ENCODE data around the gene DUSP14.
"Not testable (repeated sequence)": the region's sequence is repeated elsewhere in the genome, so short reads cannot be mapped to it uniquely, and the experiment has no call there.

DUSP14 gene

DNA sequence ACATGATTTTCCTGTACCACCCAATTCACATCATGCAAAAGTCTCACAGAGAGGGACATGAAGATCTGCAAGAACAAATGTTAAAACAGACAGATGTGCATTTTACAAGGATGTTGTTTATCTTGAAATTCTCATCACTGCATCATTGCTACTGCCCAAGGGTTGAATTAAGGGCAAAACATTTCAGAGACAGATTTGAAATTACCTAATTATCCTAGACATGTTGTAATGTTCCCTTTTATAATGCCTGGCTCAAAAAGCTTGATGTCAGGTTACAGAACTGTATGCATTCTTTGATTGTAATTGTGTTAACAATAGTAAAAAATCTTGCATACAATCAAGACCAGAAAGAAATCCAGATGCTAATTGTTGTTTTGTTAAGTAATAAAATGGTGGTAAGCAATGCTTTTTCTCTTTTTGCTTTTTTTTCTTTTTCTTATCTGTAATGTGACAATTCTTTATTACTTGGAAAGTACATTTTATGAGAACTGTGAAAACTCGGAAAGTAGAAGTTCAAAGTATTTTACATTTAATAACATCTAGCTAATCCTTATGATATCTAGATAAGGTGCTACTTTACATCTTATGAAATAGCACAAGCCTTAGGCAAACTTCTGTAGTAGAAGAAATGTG, 3.6 kb upstream of the DUSP14 start:
- no peak for DNase-seq

DNA sequence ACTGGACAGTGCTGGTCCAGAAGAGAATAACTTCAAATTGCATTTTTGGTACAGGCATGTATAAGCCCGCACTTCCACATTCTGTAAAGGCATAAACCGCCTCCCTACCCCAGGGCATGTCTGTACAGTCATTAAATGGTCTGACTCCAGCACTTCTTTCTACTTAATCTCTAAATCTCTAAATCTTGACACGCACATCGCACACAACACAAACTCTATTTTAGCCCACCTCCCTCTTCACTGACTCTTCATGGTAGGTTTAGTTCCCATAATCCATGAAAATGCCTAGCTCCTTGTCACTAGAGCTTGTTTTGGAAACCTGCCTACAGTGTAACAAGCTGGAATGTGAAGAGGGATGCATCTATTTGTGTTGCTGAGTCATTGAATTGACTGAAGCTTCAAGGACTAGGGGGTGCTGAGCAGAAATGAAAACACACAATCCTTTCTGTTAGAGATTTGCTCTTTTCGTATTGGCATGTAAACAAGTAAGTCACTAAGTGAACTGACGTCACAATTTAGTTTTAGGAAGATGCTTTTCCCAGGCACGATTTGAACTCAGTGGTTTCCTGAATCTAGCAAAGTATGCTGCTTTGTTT, 1.6 kb upstream of the DUSP14 start:
- peak; percentile 99 for DNase-seq

DNA sequence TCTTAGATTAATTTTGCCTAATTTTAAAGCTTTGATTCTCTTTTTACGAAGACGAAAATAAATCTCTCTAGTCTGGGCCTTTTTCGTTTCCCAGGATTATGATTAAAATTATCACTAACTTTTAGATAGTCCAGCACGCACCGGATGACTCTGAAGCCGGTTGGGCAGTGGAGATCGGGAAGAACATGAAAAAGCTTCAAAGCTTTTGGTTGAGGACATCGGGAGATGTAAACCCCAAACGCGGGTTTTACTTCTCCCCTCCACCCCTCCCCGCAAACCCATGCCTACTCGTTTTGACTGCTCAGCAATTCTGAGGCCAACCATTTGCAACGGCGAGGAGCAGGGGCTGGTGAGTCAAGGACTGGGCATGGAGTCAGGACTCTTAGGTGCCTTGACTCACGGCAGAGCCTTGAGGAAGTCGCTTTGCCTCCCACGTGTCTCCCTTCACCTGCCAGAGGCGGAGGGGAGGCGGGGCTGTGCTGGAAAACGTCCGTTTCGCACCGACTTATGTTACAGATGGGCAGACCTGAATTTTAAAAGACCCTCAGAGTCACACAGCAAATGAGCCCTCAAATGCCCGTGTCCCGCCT, 989 bp upstream of the DUSP14 start:
- peak; percentile 96 for DNase-seq

DNA sequence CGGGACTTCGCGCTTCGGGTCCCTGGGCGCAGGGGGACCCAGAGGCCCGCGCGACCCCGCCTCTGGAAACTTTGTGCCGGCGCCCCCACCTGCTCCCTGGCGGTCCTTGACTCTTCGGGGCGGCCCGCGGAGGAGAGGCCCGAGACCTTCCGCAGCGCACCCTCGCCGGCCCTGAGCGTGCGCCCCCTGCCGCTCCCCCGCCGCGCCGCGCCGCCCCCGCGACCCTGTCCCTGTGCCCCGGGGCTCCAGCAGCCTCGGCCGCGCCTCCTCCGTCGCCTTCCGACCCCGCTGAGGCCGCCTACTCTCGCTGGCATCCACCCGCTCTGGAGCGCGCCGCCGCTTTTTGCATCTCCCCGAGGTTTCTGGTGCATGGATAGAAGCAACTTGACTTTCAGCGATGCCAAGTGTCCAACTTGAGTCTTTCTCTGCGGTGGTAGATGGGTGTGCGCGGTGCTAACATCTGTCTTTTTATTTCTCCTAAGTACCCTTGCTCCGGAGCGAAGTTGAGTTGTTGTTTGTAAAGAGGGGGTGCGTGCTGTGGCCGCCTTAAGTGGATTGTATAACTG, 414 bp downstream of the DUSP14 start:
- DNase-seq = peak; percentile 66

DNA sequence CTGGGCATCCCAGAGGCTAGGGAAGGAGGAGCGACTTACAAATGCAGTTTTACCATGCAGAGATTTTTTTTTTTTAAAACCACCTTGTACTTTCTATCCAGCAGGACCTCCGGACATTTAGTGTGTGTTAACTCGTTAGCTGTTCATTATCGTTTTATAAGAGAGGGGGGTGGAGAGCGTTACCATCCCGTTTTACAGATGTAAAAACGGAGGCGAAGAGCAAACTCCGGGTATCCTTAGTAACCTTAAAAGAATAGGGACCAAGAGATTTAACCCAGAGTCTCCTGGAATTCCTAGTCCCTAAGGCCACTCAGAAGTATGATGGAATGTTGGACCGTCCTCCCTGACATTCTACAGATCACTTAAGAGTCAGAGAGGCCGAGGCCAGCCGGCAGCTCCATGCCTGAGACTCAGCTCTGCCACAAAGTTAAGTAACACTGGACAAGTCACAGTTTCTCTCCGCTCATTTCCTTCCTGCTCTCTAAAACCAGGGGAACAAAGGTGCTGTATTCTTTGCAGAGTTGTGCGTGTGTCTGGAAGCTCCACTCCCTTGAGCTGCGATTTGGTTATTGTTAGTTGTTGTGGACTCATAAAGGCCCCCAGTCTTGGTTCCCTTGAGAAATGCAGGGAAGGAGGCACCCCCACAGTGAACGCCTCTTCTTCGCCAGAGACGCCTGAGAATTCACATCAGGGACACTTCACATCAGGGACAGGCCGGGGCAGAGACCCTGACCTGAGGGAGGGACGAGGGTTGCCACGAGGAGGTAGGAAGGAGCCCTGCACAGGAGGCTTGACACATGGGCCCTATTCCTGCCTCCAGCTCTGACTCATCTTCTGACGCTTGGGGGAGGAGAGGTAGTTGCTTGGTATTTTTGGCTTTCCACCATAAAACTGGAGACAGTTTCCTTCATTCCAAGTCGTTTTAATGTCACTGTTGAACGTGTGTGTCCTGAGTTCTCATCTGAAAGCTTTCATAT, 1.2 kb downstream of the DUSP14 start:
- DNase-seq = peak; percentile 94

DNA sequence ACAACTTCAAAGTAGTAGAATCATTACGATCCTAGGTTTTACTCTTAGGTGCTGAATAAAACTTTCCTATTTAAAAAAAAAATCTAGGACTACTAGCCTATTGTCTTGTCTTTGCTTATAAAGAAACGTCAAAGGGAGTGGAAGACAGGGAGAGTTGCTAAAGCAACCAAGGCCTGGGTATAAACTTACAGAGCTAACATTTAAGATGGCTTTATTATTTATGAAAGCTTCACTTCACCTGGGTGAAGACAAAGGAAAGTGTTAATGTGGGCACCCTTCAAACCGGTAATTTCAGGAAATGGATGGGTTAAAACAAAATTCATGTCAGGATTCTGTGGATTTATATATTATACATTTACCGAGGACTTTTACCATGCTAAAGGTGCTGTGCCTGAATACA, 2.5 kb downstream of the DUSP14 start:
- no peak for DNase-seq

DNA sequence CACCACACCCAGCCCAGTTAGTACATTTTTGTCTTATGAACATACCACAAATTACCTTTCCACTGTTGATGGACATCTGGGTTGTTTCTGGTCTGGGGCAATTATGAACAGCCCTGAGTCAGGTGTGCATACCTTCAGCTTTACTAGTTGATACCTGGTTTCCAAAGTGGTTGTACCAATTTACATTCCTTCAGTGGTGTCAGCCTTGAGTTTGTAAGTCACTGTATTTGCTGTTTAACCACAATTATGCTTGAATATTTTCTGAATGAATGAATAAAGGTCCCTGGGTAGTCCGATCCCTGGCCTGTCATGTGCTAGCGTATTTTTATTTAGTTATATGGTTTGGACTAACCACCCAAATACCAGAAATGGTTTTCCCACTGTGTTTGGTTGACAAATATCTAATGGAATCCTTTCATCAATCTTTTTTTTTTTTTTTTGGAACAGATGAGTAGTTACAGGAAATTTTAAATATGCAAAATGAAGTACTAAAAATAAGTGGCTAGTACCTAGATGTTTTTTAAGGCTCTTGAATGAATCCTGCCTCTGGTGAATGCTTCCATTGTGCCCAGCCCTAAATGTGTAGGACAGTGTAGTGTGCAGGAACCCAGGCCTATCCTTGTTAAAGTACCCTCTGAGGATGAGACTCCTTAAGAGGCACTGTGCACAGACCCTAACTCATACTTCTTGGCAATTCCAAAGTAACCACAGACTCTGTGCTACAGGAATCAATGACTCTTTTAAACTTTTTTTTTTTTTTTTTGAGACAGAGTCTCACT, 3.7 kb downstream of the DUSP14 start:
- peak; percentile 98 for DNase-seq

DNA sequence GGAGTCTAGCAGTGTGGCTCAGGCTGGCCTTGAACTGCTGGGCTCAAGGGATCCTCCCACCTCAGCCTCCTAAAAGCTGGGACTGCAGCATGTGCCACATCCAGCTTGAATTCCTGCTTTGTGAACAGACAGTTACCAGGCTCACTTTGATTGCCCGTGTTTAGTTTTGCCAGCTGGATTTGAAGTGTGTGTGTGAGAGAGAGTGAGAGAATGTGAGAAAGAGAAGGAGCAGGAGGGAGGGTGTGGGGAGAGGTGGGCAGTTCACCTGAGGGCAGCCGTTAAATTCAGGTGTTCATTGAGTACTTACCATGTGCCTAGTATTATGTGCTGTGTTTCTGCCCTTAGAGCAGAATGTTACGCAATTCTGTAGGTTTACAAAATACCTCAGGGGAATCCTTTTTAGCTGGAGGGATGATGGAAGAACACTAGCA, 4.7 kb downstream of the DUSP14 start:
- DNase-seq = no peak

DNA sequence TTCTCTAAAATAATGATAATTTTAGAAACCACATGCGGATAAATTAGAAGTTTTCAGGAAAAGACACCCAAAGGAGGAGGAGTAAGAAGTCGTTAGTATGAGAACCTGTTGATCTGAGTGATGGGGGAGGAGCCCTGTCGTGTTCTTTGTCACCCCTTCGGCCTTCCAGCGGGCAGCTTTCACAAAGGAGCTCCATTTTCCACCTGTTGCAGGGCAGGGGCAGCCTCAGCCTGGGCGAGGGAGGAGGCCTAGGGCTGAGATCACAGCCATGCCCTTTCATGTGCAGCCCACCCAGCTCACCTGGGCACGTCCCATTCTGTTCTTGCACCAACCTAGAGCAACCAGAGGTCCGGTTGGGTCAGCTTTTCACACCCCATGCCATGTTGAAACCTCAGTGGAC, 5.3 kb downstream of the DUSP14 start:
- no peak for DNase-seq

DNA sequence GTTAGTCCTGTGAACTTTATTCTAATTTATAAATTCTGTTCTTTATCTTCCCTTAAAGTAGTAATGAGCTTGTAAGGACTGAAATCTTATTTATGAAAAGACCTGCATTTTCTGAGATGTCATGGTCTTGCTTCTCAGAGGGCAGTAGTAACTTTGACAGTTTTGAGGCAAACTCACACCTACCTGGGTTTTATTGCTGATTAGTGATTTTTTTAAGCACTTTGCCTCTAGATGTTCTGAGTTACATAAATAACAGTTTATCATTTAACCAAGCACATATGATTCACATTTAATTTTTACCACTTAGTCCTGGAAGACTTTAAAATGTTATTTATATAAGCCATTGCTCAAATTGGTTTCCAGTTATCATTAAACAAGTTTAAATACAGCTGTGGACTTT, 10.7 kb downstream of the DUSP14 start:
- no peak for DNase-seq

DNA sequence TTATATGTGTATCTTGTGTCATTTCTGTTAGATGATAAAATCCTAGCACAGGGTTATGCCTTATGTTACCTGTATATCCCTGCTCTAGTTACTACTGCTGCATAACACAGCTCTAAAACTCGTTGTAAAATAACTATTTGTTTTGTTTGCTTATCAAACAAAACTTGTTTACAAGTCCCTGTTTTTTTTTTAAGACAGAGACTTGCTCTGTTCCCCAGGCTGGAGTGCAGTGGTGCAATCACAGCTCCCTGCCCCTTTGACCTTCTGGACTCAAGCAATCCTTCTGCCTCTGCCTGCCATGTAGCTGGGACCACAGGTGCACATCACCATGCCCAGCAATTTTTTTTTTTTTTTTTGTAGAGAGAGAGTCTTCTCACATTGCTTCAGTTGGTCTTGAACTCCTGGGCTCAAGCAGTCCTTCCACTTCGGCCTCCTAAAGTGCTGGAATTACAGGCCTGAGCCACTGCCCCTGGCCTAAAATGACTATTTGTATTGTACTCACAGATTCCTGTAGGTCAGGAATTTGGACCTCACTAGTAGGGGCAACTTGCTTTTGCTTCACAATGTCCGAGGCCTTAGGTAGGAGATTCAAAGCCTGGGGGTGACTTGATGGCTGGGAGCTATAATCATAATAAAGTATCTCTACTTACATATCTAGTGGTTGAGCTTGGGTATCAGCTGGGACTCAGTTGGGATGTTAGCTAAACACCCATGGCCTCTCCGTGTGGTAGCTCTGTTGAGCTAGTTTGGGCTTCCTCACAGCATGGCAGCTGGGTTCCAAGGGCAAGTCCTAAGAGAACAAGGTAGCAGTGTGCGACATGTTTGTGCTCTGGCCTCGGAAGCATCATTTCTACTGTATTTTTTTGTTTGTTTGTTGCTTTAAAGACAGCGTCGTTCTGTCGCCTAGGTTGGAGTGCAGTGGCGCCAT, 12.6 kb downstream of the DUSP14 start:
- no peak for DNase-seq

DNA sequence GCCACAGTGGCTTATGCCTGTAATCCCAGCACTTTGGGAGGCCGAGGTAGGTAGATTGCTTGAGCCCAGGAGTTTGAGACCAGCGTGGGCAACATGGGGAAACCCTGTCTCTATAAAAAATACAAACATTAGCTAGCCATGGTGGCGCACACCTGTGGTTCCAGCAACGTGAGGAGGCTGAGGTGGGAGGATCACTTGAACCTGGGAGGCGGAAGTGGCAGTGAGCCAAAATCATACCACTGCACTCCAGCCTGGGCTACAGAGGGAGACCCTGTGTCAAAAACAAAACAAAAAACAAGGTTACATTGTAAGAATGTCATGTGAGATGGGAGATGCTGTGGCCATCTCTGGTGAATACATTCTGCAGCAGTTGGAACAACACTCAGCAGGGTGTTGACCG, 13.5 kb downstream of the DUSP14 start:
- no peak for DNase-seq

DNA sequence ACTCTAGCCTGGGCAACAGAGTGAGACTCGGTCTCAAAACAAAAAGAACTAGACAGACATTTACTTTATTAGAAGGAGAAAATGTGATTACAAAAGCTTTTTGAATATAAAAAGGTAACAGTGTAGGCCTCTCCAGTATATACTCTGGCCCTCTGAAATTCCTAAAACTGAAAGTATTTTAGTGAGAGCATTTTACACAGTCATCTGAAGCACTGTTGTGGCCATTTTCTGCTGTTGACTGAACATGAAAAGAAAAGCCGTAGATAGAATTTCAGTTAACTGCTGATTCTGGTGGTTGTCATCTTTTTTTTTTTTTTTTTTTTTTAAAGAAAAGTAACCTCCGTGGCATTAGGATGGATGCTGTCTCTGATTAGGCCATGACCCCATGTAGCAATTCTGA, 15.6 kb downstream of the DUSP14 start:
- DNase-seq = no peak

DNA sequence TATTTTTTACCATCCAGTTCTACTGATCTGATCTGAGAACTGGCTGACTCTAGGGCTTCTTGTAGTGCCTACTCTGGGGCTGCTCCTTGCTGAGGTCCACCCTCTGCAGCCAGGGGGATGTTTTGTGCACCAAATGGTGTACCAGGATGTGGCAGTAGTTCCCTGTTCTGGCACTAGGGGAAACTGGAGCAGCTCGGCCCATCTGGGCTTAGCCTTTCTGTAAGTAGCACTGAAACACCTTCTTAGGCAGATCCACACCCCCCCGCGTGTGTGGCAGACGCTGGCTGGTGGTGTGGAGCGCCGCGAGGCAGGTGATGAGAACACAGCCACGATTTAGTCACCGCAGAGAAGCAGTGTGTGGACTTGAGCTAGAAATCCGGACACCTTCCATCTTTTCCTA, 17.0 kb downstream of the DUSP14 start:
- peak; percentile 39 for DNase-seq

DNA sequence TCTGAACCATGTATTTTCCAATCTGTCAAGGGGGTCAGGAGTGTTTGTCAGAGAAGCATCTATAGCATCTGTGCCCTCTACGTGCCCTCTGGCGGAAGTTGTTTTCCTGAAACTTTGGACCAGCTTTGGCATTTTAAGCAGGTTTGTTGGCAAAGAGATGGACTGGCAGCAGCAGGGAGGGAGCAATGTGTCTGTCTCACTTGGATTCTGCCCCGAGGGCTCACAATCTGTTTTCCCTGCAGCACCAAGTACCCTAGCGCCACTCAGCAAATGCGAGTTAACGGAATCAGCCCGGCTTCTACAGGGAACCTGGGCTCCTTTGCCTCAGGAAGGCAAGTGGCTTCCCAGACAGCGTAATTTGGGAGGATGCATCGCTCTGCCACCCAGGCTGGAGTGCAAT, 17.4 kb downstream of the DUSP14 start:
- DNase-seq = no peak

DNA sequence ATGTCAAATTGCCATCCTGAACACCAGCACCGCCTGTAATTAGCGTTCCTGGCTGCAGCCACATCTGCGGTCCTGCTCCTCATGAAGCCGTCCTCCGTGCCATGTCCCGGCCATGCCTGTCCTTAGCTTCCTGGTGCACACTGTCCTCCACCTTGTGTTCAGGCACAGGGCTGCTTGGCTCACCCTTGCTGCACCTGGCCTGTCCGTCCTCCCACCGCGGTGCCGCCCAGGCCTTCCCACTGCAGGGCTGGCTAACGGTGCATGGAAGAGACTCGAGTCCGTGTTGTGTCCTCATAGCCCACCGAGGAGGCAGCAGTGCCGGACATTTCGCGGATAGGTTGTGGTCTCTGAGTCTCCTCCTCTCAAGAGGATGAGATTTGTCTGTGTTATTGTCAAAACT, 20.4 kb downstream of the DUSP14 start:
- DNase-seq = no peak

DNA sequence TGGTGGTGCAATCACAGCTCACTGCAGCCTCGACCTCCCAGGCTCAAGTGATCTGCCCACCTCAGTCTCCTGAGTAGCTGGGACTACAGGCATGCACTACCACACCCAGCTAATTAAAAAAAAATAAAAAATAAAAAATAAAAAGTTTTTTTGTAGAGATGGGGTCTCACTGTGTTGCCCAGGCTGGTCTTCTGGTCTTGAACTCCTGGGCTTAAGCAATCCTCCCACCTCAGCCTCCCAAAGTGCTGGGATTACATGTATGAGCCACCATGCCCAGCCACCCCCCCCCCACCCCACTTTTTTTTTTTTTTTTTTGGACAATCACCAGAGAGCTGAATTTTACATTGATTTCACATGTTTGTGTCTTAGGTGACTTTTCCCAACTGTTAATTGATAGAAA, 22.0 kb downstream of the DUSP14 start:
- not testable (repeated sequence) for DNase-seq

DNA sequence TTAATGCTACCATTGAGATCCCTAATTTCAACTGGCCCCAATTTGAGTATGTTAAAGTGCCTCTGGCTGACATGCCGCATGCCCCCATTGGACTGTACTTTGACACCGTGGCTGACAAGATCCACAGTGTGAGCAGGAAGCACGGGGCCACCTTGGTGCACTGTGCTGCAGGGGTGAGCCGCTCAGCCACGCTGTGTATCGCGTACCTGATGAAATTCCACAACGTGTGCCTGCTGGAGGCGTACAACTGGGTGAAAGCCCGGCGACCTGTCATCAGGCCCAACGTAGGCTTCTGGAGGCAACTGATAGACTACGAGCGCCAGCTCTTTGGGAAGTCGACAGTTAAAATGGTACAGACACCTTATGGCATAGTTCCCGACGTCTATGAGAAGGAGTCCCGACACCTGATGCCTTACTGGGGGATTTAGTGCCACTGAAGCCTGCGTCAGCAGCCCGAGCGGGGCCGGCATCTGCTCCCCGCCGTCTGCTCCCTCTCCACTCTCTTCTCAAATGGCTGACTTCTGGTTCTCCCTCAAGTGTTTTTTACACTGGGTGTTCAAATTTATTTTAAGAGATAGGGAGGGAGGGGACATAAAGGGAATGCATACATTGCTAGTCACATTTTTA, 22.9 kb downstream of the DUSP14 start:
- no peak for DNase-seq

DNA sequence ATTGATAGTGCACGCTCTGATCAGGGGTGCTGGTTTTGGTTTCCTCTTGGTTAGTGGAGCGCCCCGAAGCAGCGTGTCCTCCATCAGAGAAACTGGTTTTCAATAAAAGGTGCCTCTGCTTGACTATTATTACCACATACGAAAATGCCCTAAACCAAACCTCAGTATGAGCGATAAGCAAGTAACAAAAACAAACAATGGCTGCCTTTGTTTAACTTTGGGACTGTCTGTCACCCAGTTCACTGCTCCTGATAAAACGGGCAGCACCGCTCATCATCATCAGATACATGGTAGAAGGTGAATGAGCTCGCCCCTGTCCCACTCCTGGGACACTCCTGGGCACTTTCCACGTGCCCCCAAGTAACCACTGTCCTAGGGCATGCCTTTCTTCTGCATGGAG, 24.0 kb downstream of the DUSP14 start:
- DNase-seq = no peak

DNA sequence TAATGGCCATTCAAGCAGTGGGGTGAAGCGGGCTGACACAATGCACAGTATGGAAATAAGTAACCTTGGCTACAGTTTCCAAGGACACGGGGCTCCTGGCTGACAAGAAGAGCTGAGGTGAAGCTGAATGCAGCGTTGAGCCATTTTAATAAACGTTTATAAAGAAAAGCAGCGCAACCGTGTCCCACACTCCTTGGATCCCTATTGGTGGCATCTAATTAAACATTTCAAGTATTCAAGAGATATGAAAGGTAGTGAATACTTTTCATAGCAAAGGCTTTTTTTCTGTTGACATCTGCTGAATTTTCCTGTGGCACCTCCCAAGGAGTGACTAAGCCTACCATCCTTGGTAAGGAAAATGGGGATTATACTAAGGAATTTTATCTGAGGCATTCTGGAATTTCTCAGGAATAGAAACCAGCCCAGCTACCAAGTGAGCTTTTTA, 26.5 kb downstream of the DUSP14 start:
- DNase-seq = peak; percentile 90
